IMR-90 (cell line): ENCODE measurements around the gene RNF11. TPM values are rescaled to one million over a fixed set of nuclear protein-coding genes. Genes with fewer than 3 reads are reported as not detected.

ENCODE experiments used
- ATAC-seq: fragments of 200-7000 bp; cut with Tn5 transposase; 2 replicates; pipeline ENCODE4 v1.9.1; 2020; ENCODE audit warnings: low read depth, mild to moderate bottlenecking, moderate library complexity
- BruUV-seq: library from RNA; stranded (reverse); fragments of 400-500 nt; replicated peaks from 2 replicates; lab custom pipeline; 2021; lab: Mats Ljungman, UMichigan
- CTCF ChIA-PET: fragments of 300-600 bp; formaldehyde crosslinking; extraction: SDS; loops from one replicate; lab custom pipeline; 2021; ENCODE audit warnings: antibody characterized with exemption; lab: Yijun Ruan, JAX
- POLR2A ChIA-PET: fragments of 300-600 bp; sonication (Branson Sonifier 250); formaldehyde crosslinking; loops from one replicate; lab custom pipeline; 2022; ENCODE audit warnings: antibody characterized with exemption; ENCODE audit not compliant: unreplicated experiment; lab: Charles Lee
- DNase-seq: peaks from one replicate; pipeline ENCODE4 v3.0.0; 2013
- H2AFZ ChIP-seq: replicated peaks from 2 replicates; pipeline ENCODE3; 2013; ENCODE audit warnings: low read length, mild to moderate bottlenecking; ENCODE audit not compliant: poor library complexity
- H2AK5ac ChIP-seq: 2 replicates; pipeline ENCODE4 v1.6.1; 2013; ENCODE audit warnings: low read depth, low read length, inconsistent platforms
- H2AK9ac ChIP-seq: replicated peaks from 2 replicates; pipeline ENCODE3; 2013; ENCODE audit warnings: mild to moderate bottlenecking, low read depth, low read length, moderate library complexity; ENCODE audit not compliant: poor library complexity
- H2BK120ac ChIP-seq: 2 replicates; pipeline ENCODE4 v1.6.1; 2013; ENCODE audit warnings: low read depth, low read length, inconsistent platforms
- H2BK15ac ChIP-seq: 3 replicates; pipeline ENCODE4 v1.6.1; 2013; ENCODE audit warnings: low read depth, low read length, inconsistent platforms
- H2BK20ac ChIP-seq: 2 replicates; pipeline ENCODE4 v1.6.1; 2013; ENCODE audit warnings: low read depth, mild to moderate bottlenecking, inconsistent platforms, low read length, moderate library complexity
- H2BK5ac ChIP-seq: 2 replicates; pipeline ENCODE4 v1.6.1; 2013; ENCODE audit warnings: mild to moderate bottlenecking, low read depth, low read length, inconsistent platforms; ENCODE audit not compliant: poor library complexity, severe bottlenecking
- H3K14ac ChIP-seq: replicated peaks from 2 replicates; pipeline ENCODE4 v1.6.1; 2013; ENCODE audit warnings: low read depth, low read length, inconsistent platforms
- H3K18ac ChIP-seq: 2 replicates; pipeline ENCODE4 v1.6.1; 2013; ENCODE audit warnings: low read depth, low read length, control low read depth
- H3K23ac ChIP-seq: 2 replicates; pipeline ENCODE4 v1.6.1; 2013; ENCODE audit warnings: low read depth, low read length, inconsistent platforms
- H3K27ac ChIP-seq: 2 replicates; pipeline ENCODE4 v1.5.1; 2013; ENCODE audit warnings: mild to moderate bottlenecking, control low read depth, low read length; ENCODE audit not compliant: insufficient read depth
- H3K27me3 ChIP-seq: 2 replicates; pipeline ENCODE4 v1.6.1; 2013; ENCODE audit warnings: low read length; ENCODE audit not compliant: control insufficient read depth, insufficient read depth
- H3K36me3 ChIP-seq: 2 replicates; pipeline ENCODE4 v1.6.1; 2013; ENCODE audit warnings: low read length, mixed read lengths; ENCODE audit not compliant: control insufficient read depth, insufficient read depth
- H3K4ac ChIP-seq: 2 replicates; pipeline ENCODE4 v1.6.1; 2013; ENCODE audit warnings: low read depth, low read length, inconsistent platforms
- H3K4me1 ChIP-seq: 2 replicates; pipeline ENCODE4 v1.6.1; 2013; ENCODE audit warnings: low read length, mixed read lengths; ENCODE audit not compliant: control insufficient read depth, insufficient read depth
- H3K4me2 ChIP-seq: 2 replicates; pipeline ENCODE4 v1.6.1; 2013; ENCODE audit warnings: low read depth, mild to moderate bottlenecking, control low read depth, low read length, moderate library complexity
- H3K4me3 ChIP-seq: 2 replicates; pipeline ENCODE4 v1.5.1; 2013; ENCODE audit warnings: low read depth, mild to moderate bottlenecking, control low read depth, low read length, moderate library complexity; ENCODE audit not compliant: insufficient read depth
- H3K56ac ChIP-seq: 2 replicates; pipeline ENCODE4 v1.6.1; 2013; ENCODE audit warnings: low read length, inconsistent platforms; ENCODE audit not compliant: insufficient read depth; ENCODE audit errors: extremely low read depth
- H3K79me1 ChIP-seq, 2 experiments: 2 replicates each; pipeline ENCODE4 v1.6.1; 2013; ENCODE audit warnings: low read length in 2 of 2, inconsistent platforms in 1 of 2, low read depth in 1 of 2
- H3K9ac ChIP-seq: 2 replicates; pipeline ENCODE4 v1.6.1; 2013; ENCODE audit warnings: low read depth, low read length, control low read depth
- H3K9me1 ChIP-seq: 2 replicates; pipeline ENCODE4 v1.6.1; 2013; ENCODE audit warnings: low read length, inconsistent platforms; ENCODE audit not compliant: insufficient read depth
- H3K9me3 ChIP-seq: 2 replicates; pipeline ENCODE4 v1.6.1; 2013; ENCODE audit warnings: low read length; ENCODE audit not compliant: control insufficient read depth, insufficient read depth
- H4K20me1 ChIP-seq: 2 replicates; pipeline ENCODE4 v1.6.1; 2013; ENCODE audit warnings: low read length, inconsistent platforms; ENCODE audit not compliant: insufficient read depth
- H4K5ac ChIP-seq: 2 replicates; pipeline ENCODE4 v1.6.1; 2013; ENCODE audit warnings: mild to moderate bottlenecking, low read depth, low read length, control low read depth
- H4K8ac ChIP-seq, 2 experiments: 2 replicates each; pipeline ENCODE4 v1.6.1; 2013; ENCODE audit warnings: low read depth in 2 of 2, low read length in 2 of 2, control low read depth in 1 of 2, inconsistent platforms in 1 of 2
- H4K91ac ChIP-seq: 2 replicates; pipeline ENCODE4 v1.6.1; 2013; ENCODE audit warnings: low read depth, low read length, inconsistent platforms; ENCODE audit not compliant: insufficient read depth
- RFX5 ChIP-seq: IDR thresholded peaks from 2 replicates; pipeline ENCODE4 v1.8.0; 2012; ENCODE audit warnings: low read depth, mild to moderate bottlenecking, low read length, moderate library complexity
- WGBS, 2 experiments: methylation state at CpG; one replicate each; pipeline versions ENCODE4 v1.1.5 to v1.1.7; 2013; ENCODE audit warnings: missing lambda C conversion rate in 2 of 2; ENCODE audit not compliant: insufficient read length in 1 of 2; ENCODE audit errors: extremely low coverage in 2 of 2; 5-methylcytosine and 5-hydroxymethylcytosine counted together
- dilution Hi-C: fragments of 300-500 bp; cut with HindIII; formaldehyde crosslinking; loops from one replicate; pipeline ENCODE4 v1.14.3; 2018; ENCODE audit warnings: low sequenced_read_pairs; ENCODE audit not compliant: unreplicated experiment
- in situ Hi-C: fragments of 300-500 bp; cut with MboI; formaldehyde crosslinking; loops from 3 replicates; pipeline ENCODE4 v1.14.3; 2019; ENCODE audit warnings: low sequenced_read_pairs, inconsistent platforms, mixed read lengths
- intact Hi-C: fragments of 100-400 bp; cut with micrococcal nuclease; formaldehyde crosslinking; loops from 2 replicates; pipeline ENCODE4 v1.10.0; 2022
- polyA plus RNA-seq, 3 experiments: library from polyadenylated mRNA; depleted of rRNA; stranded (reverse); fragments of >200 nt; gene quantifications; 2 replicates each; pipeline ENCODE4 v1.2.3, GENCODE V29; 2012; ENCODE audit warnings: low replicate concordance in 1 of 3
- total RNA-seq: library from RNA; depleted of rRNA; stranded (reverse); fragments of >200 nt; gene quantifications from 2 replicates; pipeline ENCODE4 v1.2.3, GENCODE V29; 2012

RNF11 gene
- total and polyA plus RNA-seq, 2 of the 4 experiments (the other 2 are of a cell fraction), result 63.3 to 64.1 TPM

DNA sequence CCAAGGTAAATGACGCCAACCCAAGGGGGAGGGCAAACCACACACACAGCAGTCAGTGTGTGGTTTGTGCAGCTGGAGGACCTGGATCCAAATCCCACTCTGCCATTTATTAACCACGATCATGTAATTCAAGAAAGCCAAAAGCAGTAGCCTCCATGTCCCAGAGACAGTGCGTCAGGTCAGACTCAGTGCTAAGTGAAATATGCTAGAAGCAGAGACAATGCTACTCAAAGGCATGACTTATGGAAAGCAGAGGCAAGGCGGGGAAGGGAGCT is 80.7 kb downstream of the RNF11 start:
- H3K23ac ChIP-seq, result no peak overlapping the region
- no TSS peak for BruUV-seq

More for the DNA sequence above, 80.7 kb downstream of the RNF11 start:
- Histone ChIP-seq H4K8ac (no peak overlapping the region), H2AK9ac (peak overlapping the region; percentile 7), H3K9me3 (no peaks in the 10 kb centered on the region), H3K14ac (no peak overlapping the region), H4K20me1 (no peaks in the 10 kb centered on the region), H4K91ac (no peak overlapping the region), H3K4me1 (peaks cover 8% of the 10 kb centered on the region), H2AK5ac (no peak overlapping the region), H3K27me3 (no peaks in the 10 kb centered on the region), H3K27ac (no peak overlapping the region), H2BK15ac (no peak overlapping the region), H3K36me3 (no peaks in the 10 kb centered on the region), H3K9ac (no peak overlapping the region), H3K79me1 (no peaks in the 10 kb centered on the region), H3K18ac (no peak overlapping the region), H4K5ac (no peak overlapping the region), H2BK20ac (no peak overlapping the region), H3K9me1 (peaks cover 16% of the 10 kb centered on the region), H3K4ac (no peak overlapping the region), H3K4me3 (no peak overlapping the region), H3K4me2 (no peak overlapping the region), H3K56ac (no peak overlapping the region), H2BK5ac (no peak overlapping the region), H2BK120ac (no peak overlapping the region), H2AFZ (peak overlapping the region; percentile 27)
- ChIA-PET POLR2A (no interaction called here), CTCF (no interaction called here)
- intact Hi-C loops, result no loop called here
- no peak for ATAC-seq
- dilution Hi-C loops, result no loop called here
- TF ChIP-seq RFX5, result no peak
- no peak for DNase-seq
- 80% methylated on average over 1 of the region's 4 CpGs; no CpG with 5 or more reads in 1 of the 2 experiments for WGBS, 2 experiments
- in situ Hi-C loops, result no loop called here
